Naive thymus-derived CD4-positive, alpha-beta T cell (primary cell): ENCODE results near the gene FXYD7. TPM values are rescaled to one million over a fixed set of nuclear protein-coding genes. Genes with fewer than 3 reads are reported as not detected.

Experiments
- ATAC-seq: fragments of 150-1000 bp; cut with Tn5 transposase; 2 replicates; pipeline ENCODE4 v1.10.0; 2021; ENCODE audit warnings: mild to moderate bottlenecking, moderate library complexity
- CTCF ChIA-PET: fragments of 350-600 bp; sonication (Branson Sonifier 250); formaldehyde crosslinking; loops from one replicate; lab custom pipeline; 2021; ENCODE audit warnings: antibody characterized with exemption; lab: Charles Lee
- POLR2A ChIA-PET: fragments of 350-600 bp; sonication (Branson Sonifier 250); formaldehyde crosslinking; loops from one replicate; lab custom pipeline; 2021; ENCODE audit warnings: antibody characterized with exemption, inconsistent platforms; lab: Charles Lee
- DNase-seq, 9 donors: peaks; one replicate each; pipeline versions ENCODE4 v3.0.0 to v3.0.0-alpha.2; 2020 to 2022; ENCODE audit warnings: mixed read lengths in 1 of 9
- H3K27ac ChIP-seq: one replicate; pipeline ENCODE4 v1.7.0; 2013; ENCODE audit warnings: mild to moderate bottlenecking, low read depth, low read length, moderate library complexity
- H3K27me3 ChIP-seq, 2 donors: one replicate each; pipeline ENCODE4 v1.7.0; 2013; ENCODE audit warnings: low read length in 2 of 2, mild to moderate bottlenecking in 2 of 2, moderate library complexity in 2 of 2; ENCODE audit not compliant: control insufficient read depth in 2 of 2, insufficient read depth in 2 of 2
- H3K36me3 ChIP-seq, 3 experiments: 1 replicate in 2 of 3; 2 replicates in 1 of 3; pipeline ENCODE4 v1.7.0; 2013; ENCODE audit warnings: low read length in 3 of 3, mild to moderate bottlenecking in 3 of 3, moderate library complexity in 1 of 3; ENCODE audit not compliant: insufficient read depth in 3 of 3, control insufficient read depth in 2 of 3
- H3K4me1 ChIP-seq, 2 donors: one replicate each; pipeline ENCODE4 v1.7.0; 2013; ENCODE audit warnings: low read length in 2 of 2, mild to moderate bottlenecking in 2 of 2, moderate library complexity in 1 of 2; ENCODE audit not compliant: control insufficient read depth in 2 of 2, insufficient read depth in 2 of 2
- H3K4me3 ChIP-seq: 2 replicates; pipeline ENCODE4 v1.7.0; 2013; ENCODE audit warnings: mild to moderate bottlenecking, low read length
- H3K9me3 ChIP-seq, 3 experiments: 1 replicate in 2 of 3; 2 replicates in 1 of 3; pipeline ENCODE4 v1.7.0; 2013; ENCODE audit warnings: low read length in 3 of 3; ENCODE audit not compliant: control insufficient read depth in 2 of 3
- H3K27ac Mint-ChIP-seq, 9 donors: one replicate each; pipeline ENCODE4 v1.8.0; 2020 to 2022; ENCODE audit warnings: mixed read lengths in 9 of 9, mild to moderate bottlenecking in 8 of 9, moderate library complexity in 5 of 9, inconsistent platforms in 2 of 9
- H3K27me3 Mint-ChIP-seq, 5 donors: one replicate each; pipeline ENCODE4 v1.8.0; 2021 to 2022; ENCODE audit warnings: mixed read lengths in 5 of 5, mild to moderate bottlenecking in 1 of 5
- H3K36me3 Mint-ChIP-seq, 5 donors: one replicate each; pipeline ENCODE4 v1.8.0; 2020 to 2022; ENCODE audit warnings: mixed read lengths in 5 of 5, mild to moderate bottlenecking in 3 of 5, inconsistent platforms in 1 of 5
- H3K4me1 Mint-ChIP-seq, 7 donors: one replicate each; pipeline ENCODE4 v1.8.0; 2020 to 2022; ENCODE audit warnings: mixed read lengths in 7 of 7, mild to moderate bottlenecking in 3 of 7, inconsistent platforms in 1 of 7
- H3K4me3 Mint-ChIP-seq, 10 donors: one replicate each; pipeline ENCODE4 v1.8.0; 2020 to 2022; ENCODE audit warnings: mild to moderate bottlenecking in 10 of 10, mixed read lengths in 10 of 10, moderate library complexity in 6 of 10, inconsistent platforms in 2 of 10
- H3K9me3 Mint-ChIP-seq, 11 donors: one replicate each; pipeline ENCODE4 v1.8.0; 2020 to 2022; ENCODE audit warnings: mixed read lengths in 11 of 11, mild to moderate bottlenecking in 4 of 11, inconsistent platforms in 1 of 11, moderate library complexity in 1 of 11
- intact Hi-C, 2 donors: fragments of 100-400 bp; cut with micrococcal nuclease; formaldehyde crosslinking; loops; one replicate each; pipeline ENCODE4 v1.15.1; 2023
- polyA plus RNA-seq, 2 donors: library from polyadenylated mRNA; unstranded; fragments of 300-500 nt; fragmentation: Illumina TruSeq; gene quantifications; one replicate each; pipeline ENCODE4 v1.2.3, GENCODE V29; 2021
- total RNA-seq, 6 experiments: library from RNA in 5 of 6; stranded (reverse) in 5 of 6; gene quantifications; 1 replicate in 5 of 6; 2 replicates in 1 of 6; pipeline ENCODE4 v1.2.3 and lab custom pipeline; 2021 to 2026

Gene FXYD7
- total and polyA plus RNA-seq, 7 experiments from 2014 or later = 1.8 to 13.2 (median 2.8) TPM

DNA sequence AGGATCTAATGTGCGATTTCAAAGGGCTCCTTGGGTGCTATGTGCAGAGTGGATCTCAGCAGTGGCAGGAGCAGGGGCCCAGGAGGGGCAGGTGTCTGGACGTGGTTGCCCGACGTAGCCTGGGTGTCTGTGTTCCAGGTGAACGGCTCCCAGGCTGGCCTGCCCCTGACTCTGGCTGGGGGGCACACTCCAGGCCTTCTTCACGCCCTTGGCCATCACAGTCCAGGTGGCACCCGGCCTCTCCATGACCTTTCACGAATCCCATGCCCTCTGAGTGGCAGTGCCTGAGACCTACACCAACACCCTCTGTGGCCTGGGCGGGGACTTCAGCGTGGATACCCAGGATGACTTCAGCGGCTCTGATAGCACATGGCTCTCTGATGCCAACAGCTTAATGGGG lies 38.7 kb upstream of the FXYD7 start:
- peaks cover 0 to 2% (median 0%) of the 10 kb centered on the region in 11 donors for H3K9me3 Mint-ChIP-seq
- no peaks in the 10 kb centered on the region for H3K4me1 Mint-ChIP-seq
- Histone ChIP-seq H3K4me3 (no peak overlapping the region), H3K9me3 (no peaks in the 10 kb centered on the region), H3K27me3 (no peaks in the 10 kb centered on the region), H3K36me3 (no peaks in the 10 kb centered on the region), H3K27ac (no peak overlapping the region), H3K4me1 (no peaks in the 10 kb centered on the region)
- CTCF ChIA-PET = no interaction called here
- H3K27me3 Mint-ChIP-seq = peaks cover 0 to 5% (median 0%) of the 10 kb centered on the region in 5 donors
- ATAC-seq (no peak), DNase-seq (no peak)
- no peak overlapping the region for H3K27ac Mint-ChIP-seq
- no peak overlapping the region for H3K4me3 Mint-ChIP-seq
- H3K36me3 Mint-ChIP-seq = no peaks in the 10 kb centered on the region
- intact Hi-C loops = no loop called here
- POLR2A ChIA-PET = no interaction called here

- no peaks in the 10 kb centered on the region for H3K36me3 Mint-ChIP-seq
- DNase-seq = no peak
- no peak overlapping the region for H3K4me3 Mint-ChIP-seq
- H3K27me3 Mint-ChIP-seq = peaks cover 0 to 5% (median 0%) of the 10 kb centered on the region in 5 donors
- intact Hi-C loops = no loop called here
- Histone ChIP-seq H3K27ac (no peak overlapping the region), H3K36me3 (no peaks in the 10 kb centered on the region), H3K27me3 (no peaks in the 10 kb centered on the region), H3K4me1 (no peaks in the 10 kb centered on the region), H3K9me3 (no peaks in the 10 kb centered on the region), H3K4me3 (no peak overlapping the region)
- no peaks in the 10 kb centered on the region for H3K4me1 Mint-ChIP-seq
- ChIA-PET POLR2A (no interaction called here), CTCF (no interaction called here)
- no peak for ATAC-seq
- peaks cover 0 to 2% (median 0%) of the 10 kb centered on the region in 11 donors for H3K9me3 Mint-ChIP-seq
- no peak overlapping the region for H3K27ac Mint-ChIP-seq
Observed at GRCh38 chr19:35105047-35105410, 38.0 kb upstream of the FXYD7 start.

GRCh38 chr19:35105411-35106290 lies 37.4 kb upstream of the FXYD7 start:
- POLR2A ChIA-PET = no interaction called here

GRCh38 chr19:35106291-35106583 lies 36.8 kb upstream of the FXYD7 start:
- intact Hi-C loops = no loop called here

More at GRCh38 chr19:35105411-35106290, 37.4 kb upstream of the FXYD7 start:
- peaks cover 0 to 6% (median 0%) of the 10 kb centered on the region in 5 donors for H3K27me3 Mint-ChIP-seq
- H3K36me3 Mint-ChIP-seq = no peaks in the 10 kb centered on the region
- Histone ChIP-seq H3K27me3 (no peaks in the 10 kb centered on the region), H3K4me1 (no peaks in the 10 kb centered on the region), H3K4me3 (no peak overlapping the region), H3K36me3 (no peaks in the 10 kb centered on the region), H3K27ac (no peak overlapping the region), H3K9me3 (no peaks in the 10 kb centered on the region)
- H3K27ac Mint-ChIP-seq = no peak overlapping the region
- H3K9me3 Mint-ChIP-seq = peaks cover 0 to 2% (median 0%) of the 10 kb centered on the region in 11 donors
- CTCF ChIA-PET = interaction anchor here (0.6 kb wide), 2 partner anchors 9 to 82 kb away, joined by 3 read pairs; no protein-coding TSS in a partner anchor
- intact Hi-C loops = no loop called here
- no peak overlapping the region for H3K4me3 Mint-ChIP-seq
- H3K4me1 Mint-ChIP-seq = no peaks in the 10 kb centered on the region
- ATAC-seq = no peak
- no peak for DNase-seq

DNA sequence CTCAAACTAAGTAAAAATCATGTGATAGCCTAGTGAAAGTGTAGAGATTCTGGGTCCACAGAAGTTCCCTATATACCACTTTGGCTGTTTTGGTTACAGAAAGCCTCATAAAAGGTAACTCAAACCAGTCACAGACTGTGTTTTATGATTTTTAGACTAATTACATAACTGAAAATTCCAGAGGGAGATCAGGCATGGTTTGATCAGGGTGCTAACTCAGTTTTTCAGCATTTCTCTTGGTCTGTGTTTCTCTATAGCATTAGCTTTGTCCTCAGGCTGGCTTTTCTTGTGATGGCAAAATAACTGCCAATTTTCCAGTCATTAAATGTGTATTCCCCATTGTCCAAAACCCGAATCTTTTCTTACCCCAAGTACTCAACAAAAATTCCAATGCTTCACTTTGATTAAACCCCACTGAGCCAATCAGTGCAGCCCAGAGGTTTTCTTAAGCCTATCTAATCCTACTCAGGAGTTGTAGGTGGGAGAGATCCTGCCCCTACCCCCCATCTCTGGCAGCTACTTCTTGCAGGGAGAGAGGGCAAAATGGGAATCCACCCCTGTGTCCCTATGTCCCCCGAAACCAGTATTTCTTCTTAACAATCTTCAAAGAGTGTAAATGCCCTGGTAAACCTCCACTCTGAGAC lies 36.0 kb upstream of the FXYD7 start:
- DNase-seq (no peak), ATAC-seq (no peak)
- intact Hi-C loops = no loop called here
- H3K27me3 Mint-ChIP-seq = peaks cover 0 to 11% (median 0%) of the 10 kb centered on the region in 5 donors
- Histone ChIP-seq H3K4me3 (no peak overlapping the region), H3K4me1 (no peaks in the 10 kb centered on the region), H3K27ac (no peak overlapping the region), H3K27me3 (no peaks in the 10 kb centered on the region), H3K9me3 (no peaks in the 10 kb centered on the region), H3K36me3 (no peaks in the 10 kb centered on the region)
- peaks cover 0 to 2% (median 0%) of the 10 kb centered on the region in 11 donors for H3K9me3 Mint-ChIP-seq
- H3K4me1 Mint-ChIP-seq = no peaks in the 10 kb centered on the region
- ChIA-PET CTCF (no interaction called here), POLR2A (no interaction called here)
- peak overlapping the region in 1 of 9 donors; percentile 78 for H3K27ac Mint-ChIP-seq
- no peaks in the 10 kb centered on the region for H3K36me3 Mint-ChIP-seq
- H3K4me3 Mint-ChIP-seq = no peak overlapping the region

More at GRCh38 chr19:35106291-35106583, 36.8 kb upstream of the FXYD7 start:
- Mint-ChIP-seq H3K4me3 (no peak overlapping the region), H3K36me3 (no peaks in the 10 kb centered on the region), H3K27ac (no peak overlapping the region), H3K9me3 (peaks cover 0 to 2% (median 0%) of the 10 kb centered on the region in 11 donors), H3K27me3 (peaks cover 0 to 8% (median 0%) of the 10 kb centered on the region in 5 donors), H3K4me1 (no peaks in the 10 kb centered on the region)
- ChIA-PET CTCF (interaction anchor here (0.6 kb wide), 2 partner anchors 8 to 83 kb away, joined by 3 read pairs; no protein-coding TSS in a partner anchor), POLR2A (no interaction called here)
- DNase-seq (no peak), ATAC-seq (no peak)
- no peak overlapping the region for H3K4me3 ChIP-seq
- H3K27me3 ChIP-seq = no peaks in the 10 kb centered on the region
- H3K36me3 ChIP-seq = no peaks in the 10 kb centered on the region
- H3K4me1 ChIP-seq = no peaks in the 10 kb centered on the region
- no peak overlapping the region for H3K27ac ChIP-seq
- no peaks in the 10 kb centered on the region for H3K9me3 ChIP-seq

GRCh38 chr19:35107545-35107944 lies 35.5 kb upstream of the FXYD7 start:
- intact Hi-C loops = no loop called here

More at GRCh38 chr19:35107545-35107944, 35.5 kb upstream of the FXYD7 start:
- H3K4me3 Mint-ChIP-seq = no peak overlapping the region
- H3K36me3 Mint-ChIP-seq = no peaks in the 10 kb centered on the region
- Histone ChIP-seq H3K27me3 (no peaks in the 10 kb centered on the region), H3K4me1 (no peaks in the 10 kb centered on the region), H3K27ac (no peak overlapping the region), H3K9me3 (no peaks in the 10 kb centered on the region), H3K36me3 (no peaks in the 10 kb centered on the region), H3K4me3 (no peak overlapping the region)
- DNase-seq (peak in 1 of 9 donors; percentile 38), ATAC-seq (no peak)
- H3K27ac Mint-ChIP-seq = peak overlapping the region in 1 of 9 donors; percentile 78
- CTCF ChIA-PET = no interaction called here
- H3K27me3 Mint-ChIP-seq = peaks cover 0 to 14% (median 0%) of the 10 kb centered on the region in 5 donors
- H3K4me1 Mint-ChIP-seq = no peaks in the 10 kb centered on the region
- POLR2A ChIA-PET = no interaction called here
- H3K9me3 Mint-ChIP-seq = peaks cover 0 to 2% (median 0%) of the 10 kb centered on the region in 11 donors
